Naive B cell (primary cell): ENCODE results near the gene CPT1B. TPM values are rescaled to one million over a fixed set of nuclear protein-coding genes. Genes with fewer than 3 reads are reported as not detected.

ENCODE experiments used
- ATAC-seq, 2 donors: fragments of 150-1000 bp; cut with Tn5 transposase; 2 replicates each; pipeline ENCODE4 v1.10.0; 2021; ENCODE audit warnings: low read depth in 2 of 2, mild to moderate bottlenecking in 2 of 2, moderate library complexity in 2 of 2
- DNase-seq: peaks from one replicate; pipeline ENCODE4 v3.0.0; 2022
- H3K27ac Mint-ChIP-seq, 6 donors: one replicate each; pipeline ENCODE4 v1.8.0; 2020 to 2022; ENCODE audit warnings: mild to moderate bottlenecking in 6 of 6, mixed read lengths in 6 of 6, moderate library complexity in 5 of 6, inconsistent platforms in 2 of 6
- H3K27me3 Mint-ChIP-seq, 3 donors: one replicate each; pipeline ENCODE4 v1.8.0; 2021 to 2022; ENCODE audit warnings: mixed read lengths in 3 of 3, mild to moderate bottlenecking in 1 of 3
- H3K36me3 Mint-ChIP-seq, 2 donors: one replicate each; pipeline ENCODE4 v1.8.0; 2020 to 2022; ENCODE audit warnings: mixed read lengths in 2 of 2, inconsistent platforms in 1 of 2, mild to moderate bottlenecking in 1 of 2
- H3K4me1 Mint-ChIP-seq, 3 donors: one replicate each; pipeline ENCODE4 v1.8.0; 2020 to 2022; ENCODE audit warnings: mixed read lengths in 3 of 3, inconsistent platforms in 1 of 3, mild to moderate bottlenecking in 1 of 3, moderate library complexity in 1 of 3
- H3K4me3 Mint-ChIP-seq, 8 donors: one replicate each; pipeline ENCODE4 v1.8.0; 2020 to 2022; ENCODE audit warnings: mild to moderate bottlenecking in 8 of 8, mixed read lengths in 8 of 8, moderate library complexity in 8 of 8, inconsistent platforms in 2 of 8
- H3K9me3 Mint-ChIP-seq, 7 donors: one replicate each; pipeline ENCODE4 v1.8.0; 2020 to 2022; ENCODE audit warnings: mixed read lengths in 7 of 7, mild to moderate bottlenecking in 5 of 7, inconsistent platforms in 2 of 7, moderate library complexity in 1 of 7
- polyA plus RNA-seq, 6 donors: library from polyadenylated mRNA; unstranded; fragments of 300-500 nt; fragmentation: Illumina TruSeq; gene quantifications; one replicate each; pipeline ENCODE4 v1.2.3, GENCODE V29; 2021; ENCODE audit warnings: low read depth in 6 of 6

Gene CPT1B
- polyA plus RNA-seq, 6 donors from 2014 or later = 0.09 to 1.4 (median 1.00) TPM; not detected in 1

- peak overlapping the region in 5 of 6 donors; percentile 53 to 95 (median 90) for H3K27ac Mint-ChIP-seq
- peaks cover 47% of the 10 kb centered on the region in 3 donors for H3K4me1 Mint-ChIP-seq
- H3K36me3 Mint-ChIP-seq = no peaks in the 10 kb centered on the region
- DNase-seq = no peak
- H3K27me3 Mint-ChIP-seq = no peaks in the 10 kb centered on the region
- H3K4me3 Mint-ChIP-seq = peak overlapping the region; percentile 54 to 95 (median 84)
- H3K9me3 Mint-ChIP-seq = no peaks in the 10 kb centered on the region
- ATAC-seq = no peak
Measured at GRCh38 chr22:50528682-50529415, 49.4 kb downstream of the CPT1B start.

GRCh38 chr22:50527921-50528681 lies 50.1 kb downstream of the CPT1B start:
- DNase-seq = no peak
- ATAC-seq = no peak
- no peaks in the 10 kb centered on the region for H3K27me3 Mint-ChIP-seq
- no peaks in the 10 kb centered on the region for H3K9me3 Mint-ChIP-seq
- H3K36me3 Mint-ChIP-seq = no peaks in the 10 kb centered on the region
- H3K4me3 Mint-ChIP-seq = peak overlapping the region; percentile 83 to 95 (median 87)
- H3K27ac Mint-ChIP-seq = peak overlapping the region; percentile 81 to 96 (median 92)
- H3K4me1 Mint-ChIP-seq = peaks cover 40 to 44% (median 41%) of the 10 kb centered on the region in 3 donors

- H3K27me3 Mint-ChIP-seq = no peaks in the 10 kb centered on the region
Measured at GRCh38 chr22:50526834-50527801, 51.1 kb downstream of the CPT1B start.

GRCh38 chr22:50526108-50526833 lies 52.0 kb downstream of the CPT1B start:
- peak overlapping the region; percentile 81 to 95 (median 92) for H3K27ac Mint-ChIP-seq
- peak overlapping the region; percentile 83 to 95 (median 88) for H3K4me3 Mint-ChIP-seq
- H3K27me3 Mint-ChIP-seq = no peaks in the 10 kb centered on the region
- no peaks in the 10 kb centered on the region for H3K9me3 Mint-ChIP-seq
- DNase-seq (peak; percentile 79), ATAC-seq (peak; percentile 31 to 35)
- peaks cover 33 to 41% (median 39%) of the 10 kb centered on the region in 3 donors for H3K4me1 Mint-ChIP-seq
- no peaks in the 10 kb centered on the region for H3K36me3 Mint-ChIP-seq

More at GRCh38 chr22:50526834-50527801, 51.1 kb downstream of the CPT1B start:
- H3K36me3 Mint-ChIP-seq = no peaks in the 10 kb centered on the region
- peak overlapping the region; percentile 81 to 96 (median 92) for H3K27ac Mint-ChIP-seq
- H3K4me3 Mint-ChIP-seq = peak overlapping the region; percentile 83 to 95 (median 86)
- DNase-seq (no peak), ATAC-seq (no peak)
- H3K4me1 Mint-ChIP-seq = peaks cover 33 to 40% (median 38%) of the 10 kb centered on the region in 3 donors
- H3K9me3 Mint-ChIP-seq = no peaks in the 10 kb centered on the region

GRCh38 chr22:50525858-50526107 lies 52.4 kb downstream of the CPT1B start:
- Mint-ChIP-seq H3K9me3 (no peaks in the 10 kb centered on the region), H3K27ac (peak overlapping the region in 4 of 6 donors; percentile 68 to 93 (median 88)), H3K36me3 (no peaks in the 10 kb centered on the region), H3K4me1 (peaks cover 35 to 36% (median 35%) of the 10 kb centered on the region in 3 donors), H3K27me3 (no peaks in the 10 kb centered on the region), H3K4me3 (peak overlapping the region; percentile 73 to 95 (median 88))
- ATAC-seq (no peak), DNase-seq (no peak)

GRCh38 chr22:50525104-50525857 lies 52.9 kb downstream of the CPT1B start, which contains the start of gene SCO2:
SCO2 (minus strand) TSS chr22:50525598; CDS start chr22:50524411, 1,187 bp downstream.
- Mint-ChIP-seq H3K4me3 (peak within 1 kb of the TSS; percentile 85 to 95 (median 90)), H3K9me3 (no peaks in the 10 kb centered on the region), H3K27me3 (no peaks in the 10 kb centered on the region), H3K27ac (peak within 1 kb of the TSS in 5 of 6 donors; percentile 86 to 96 (median 88)), H3K36me3 (no peaks in the 10 kb centered on the region), H3K4me1 (peaks cover 31 to 35% (median 35%) of the 10 kb centered on the region in 3 donors)
- peak; percentile 97 for DNase-seq
- peak; percentile 62 to 64 for ATAC-seq

GRCh38 chr22:50524676-50525103 lies 53.5 kb downstream of the CPT1B start:
- Mint-ChIP-seq H3K27me3 (no peaks in the 10 kb centered on the region), H3K27ac (peak overlapping the region in 5 of 6 donors; percentile 57 to 96 (median 88)), H3K9me3 (no peaks in the 10 kb centered on the region), H3K4me1 (peaks cover 31 to 35% (median 35%) of the 10 kb centered on the region in 3 donors), H3K36me3 (no peaks in the 10 kb centered on the region), H3K4me3 (peak overlapping the region; percentile 85 to 95 (median 90))
- ATAC-seq (no peak), DNase-seq (no peak)

GRCh38 chr22:50523806-50524675 lies 54.2 kb downstream of the CPT1B start:
- Mint-ChIP-seq H3K9me3 (no peaks in the 10 kb centered on the region), H3K27ac (peak overlapping the region in 5 of 6 donors; percentile 28 to 96 (median 88)), H3K4me3 (peak overlapping the region; percentile 44 to 95 (median 90)), H3K36me3 (no peaks in the 10 kb centered on the region), H3K27me3 (no peaks in the 10 kb centered on the region), H3K4me1 (peaks cover 31 to 35% (median 35%) of the 10 kb centered on the region in 3 donors)
- DNase-seq (no peak), ATAC-seq (no peak)

GRCh38 chr22:50523458-50523805 lies 54.8 kb downstream of the CPT1B start:
- H3K36me3 Mint-ChIP-seq = no peaks in the 10 kb centered on the region
- H3K27me3 Mint-ChIP-seq = no peaks in the 10 kb centered on the region
- peak overlapping the region in 3 of 6 donors; percentile 48 to 85 (median 79) for H3K27ac Mint-ChIP-seq
- H3K4me1 Mint-ChIP-seq = peaks cover 28 to 35% (median 28%) of the 10 kb centered on the region in 3 donors
- no peaks in the 10 kb centered on the region for H3K9me3 Mint-ChIP-seq
- peak overlapping the region in 4 of 8 donors; percentile 20 to 54 (median 41) for H3K4me3 Mint-ChIP-seq
- ATAC-seq = no peak
- DNase-seq = no peak

GRCh38 chr22:50522806-50523438 lies 55.3 kb downstream of the CPT1B start:
- H3K4me1 Mint-ChIP-seq = peaks cover 23 to 34% (median 23%) of the 10 kb centered on the region in 3 donors
- H3K27ac Mint-ChIP-seq = peak overlapping the region in 2 of 6 donors; percentile 79 to 85
- no peaks in the 10 kb centered on the region for H3K36me3 Mint-ChIP-seq
- peak overlapping the region in 3 of 8 donors; percentile 20 to 54 (median 53) for H3K4me3 Mint-ChIP-seq
- DNase-seq (no peak), ATAC-seq (no peak)
- no peaks in the 10 kb centered on the region for H3K27me3 Mint-ChIP-seq
- H3K9me3 Mint-ChIP-seq = no peaks in the 10 kb centered on the region
